H9 (cell line): Measurements from ENCODE around the gene STX2. TPM values are rescaled to one million over a fixed set of nuclear protein-coding genes. Genes with fewer than 3 reads are reported as not detected.

ENCODE experiments used
- DNase-seq: peaks from one replicate; pipeline ENCODE4 v3.0.0-alpha.2; 2017
- H2AFZ ChIP-seq: one replicate; pipeline ENCODE4 v1.6.1; 2013; ENCODE audit warnings: mild to moderate bottlenecking, low read length, control low read depth, moderate library complexity
- H2AK5ac ChIP-seq: 2 replicates; pipeline ENCODE4 v1.6.1; 2013; ENCODE audit warnings: low read length, control low read depth, mixed read lengths; ENCODE audit not compliant: insufficient read length
- H2BK120ac ChIP-seq: one replicate; pipeline ENCODE4 v1.6.1; 2013; ENCODE audit warnings: low read depth, mild to moderate bottlenecking, low read length, control low read depth, inconsistent platforms; ENCODE audit not compliant: poor library complexity, severe bottlenecking
- H2BK12ac ChIP-seq: 2 replicates; pipeline ENCODE4 v1.6.1; 2013; ENCODE audit warnings: low read length, control low read depth, mixed read lengths, low read depth; ENCODE audit not compliant: insufficient read length
- H2BK15ac ChIP-seq: 2 replicates; pipeline ENCODE4 v1.6.1; 2013; ENCODE audit warnings: low read depth, low read length, control low read depth
- H2BK20ac ChIP-seq: one replicate; pipeline ENCODE4 v1.6.1; 2013; ENCODE audit warnings: low read depth, mild to moderate bottlenecking, low read length, control low read depth, inconsistent platforms; ENCODE audit not compliant: poor library complexity, severe bottlenecking
- H2BK5ac ChIP-seq: 2 replicates; pipeline ENCODE4 v1.6.1; 2013; ENCODE audit warnings: low read length, control low read depth, mixed read lengths; ENCODE audit not compliant: insufficient read length
- H3K14ac ChIP-seq: 2 replicates; pipeline ENCODE4 v1.6.1; 2013; ENCODE audit warnings: low read length, control low read depth; ENCODE audit not compliant: insufficient read depth
- H3K18ac ChIP-seq: 2 replicates; pipeline ENCODE4 v1.6.1; 2013; ENCODE audit warnings: low read depth, mild to moderate bottlenecking, mixed read lengths, low read length, control low read depth; ENCODE audit not compliant: insufficient read length
- H3K23ac ChIP-seq: 2 replicates; pipeline ENCODE4 v1.6.1; 2013; ENCODE audit warnings: low read length, control low read depth, mixed read lengths, low read depth; ENCODE audit not compliant: insufficient read length
- H3K23me2 ChIP-seq: 2 replicates; pipeline ENCODE4 v1.6.1; 2013; ENCODE audit warnings: low read depth, mild to moderate bottlenecking, mixed read lengths, low read length, control low read depth; ENCODE audit not compliant: insufficient read length, poor library complexity, severe bottlenecking
- H3K27ac ChIP-seq: 2 replicates; pipeline ENCODE4 v1.5.1; 2013; ENCODE audit warnings: low read length, control low read depth, mixed read lengths, low read depth; ENCODE audit not compliant: insufficient read length
- H3K27me3 ChIP-seq: 2 replicates; pipeline ENCODE4 v1.6.1; 2013; ENCODE audit warnings: low read length, control low read depth, inconsistent platforms; ENCODE audit not compliant: insufficient read depth
- H3K4ac ChIP-seq: 2 replicates; pipeline ENCODE4 v1.6.1; 2013; ENCODE audit warnings: low read depth, mild to moderate bottlenecking, control low read depth, inconsistent platforms, low read length, moderate library complexity
- H3K4me1 ChIP-seq: 2 replicates; pipeline ENCODE4 v1.6.1; 2013; ENCODE audit warnings: low read length, control low read depth, inconsistent platforms; ENCODE audit not compliant: insufficient read depth
- H3K4me2 ChIP-seq: 2 replicates; pipeline ENCODE4 v1.6.1; 2013; ENCODE audit warnings: low read length, control low read depth, mixed read lengths; ENCODE audit not compliant: insufficient read length, insufficient read depth
- H3K56ac ChIP-seq: 2 replicates; pipeline ENCODE4 v1.6.1; 2013; ENCODE audit warnings: low read depth, mild to moderate bottlenecking, mixed read lengths, low read length, control low read depth; ENCODE audit not compliant: insufficient read length
- H3K79me1 ChIP-seq: 2 replicates; pipeline ENCODE4 v1.6.1; 2013; ENCODE audit warnings: low read depth, mild to moderate bottlenecking, moderate library complexity, low read length, control low read depth, inconsistent platforms; ENCODE audit not compliant: insufficient read depth, poor library complexity, severe bottlenecking
- H3K79me2 ChIP-seq: 2 replicates; pipeline ENCODE4 v1.6.1; 2013; ENCODE audit warnings: low read length, control low read depth, inconsistent platforms; ENCODE audit not compliant: insufficient read depth
- H3K9ac ChIP-seq: 2 replicates; pipeline ENCODE4 v1.6.1; 2013; ENCODE audit warnings: low read length, control low read depth, mixed read lengths; ENCODE audit not compliant: insufficient read length; ENCODE audit errors: extremely low read depth
- H3K9me3 ChIP-seq: one replicate; pipeline ENCODE4 v1.6.1; 2013; ENCODE audit warnings: low read depth, low read length, inconsistent platforms; ENCODE audit not compliant: control insufficient read depth
- H3T11ph ChIP-seq: one replicate; pipeline ENCODE4 v1.6.1; 2013; ENCODE audit warnings: mild to moderate bottlenecking, low read length, control low read depth, inconsistent platforms
- H4K20me1 ChIP-seq: one replicate; pipeline ENCODE4 v1.6.1; 2013; ENCODE audit not compliant: control insufficient read depth, insufficient read length, insufficient read depth
- H4K5ac ChIP-seq: 2 replicates; pipeline ENCODE4 v1.6.1; 2013; ENCODE audit warnings: low read depth, mild to moderate bottlenecking, mixed read lengths, low read length, control low read depth; ENCODE audit not compliant: insufficient read length
- H4K8ac ChIP-seq: replicated peaks from 2 replicates; pipeline ENCODE4 v1.6.1; 2013; ENCODE audit warnings: low read length, control low read depth, mixed read lengths, low read depth; ENCODE audit not compliant: insufficient read length
- H4K91ac ChIP-seq: 2 replicates; pipeline ENCODE4 v1.6.1; 2013; ENCODE audit warnings: low read depth, mild to moderate bottlenecking, moderate library complexity, mixed read lengths, low read length, control low read depth; ENCODE audit not compliant: insufficient read length
- H3K27ac Mint-ChIP-seq, 3 experiments: 2 replicates in 2 of 3; 3 replicates in 1 of 3; pipeline ENCODE4 v1.8.0; 2020 to 2021; ENCODE audit warnings: mixed read lengths in 3 of 3, mild to moderate bottlenecking in 1 of 3, moderate library complexity in 1 of 3
- H3K27me3 Mint-ChIP-seq: 2 replicates; pipeline ENCODE4 v1.8.0; 2021; ENCODE audit warnings: low read depth, mild to moderate bottlenecking, moderate library complexity, mixed read lengths
- H3K36me3 Mint-ChIP-seq, 3 experiments: 2 replicates in 2 of 3; 3 replicates in 1 of 3; pipeline ENCODE4 v1.8.0; 2020 to 2021; ENCODE audit warnings: low read depth in 3 of 3, mixed read lengths in 3 of 3; ENCODE audit not compliant: insufficient read depth in 1 of 3
- H3K4me1 Mint-ChIP-seq, 2 experiments: 2 replicates each; pipeline ENCODE4 v1.8.0; 2020; ENCODE audit warnings: mixed read lengths in 2 of 2
- H3K4me3 Mint-ChIP-seq, 2 experiments: 2 replicates in 1 of 2; 3 replicates in 1 of 2; pipeline ENCODE4 v1.8.0; 2020 to 2021; ENCODE audit warnings: mild to moderate bottlenecking in 2 of 2, mixed read lengths in 2 of 2, moderate library complexity in 1 of 2
- H3K9me3 Mint-ChIP-seq, 2 experiments: 2 replicates in 1 of 2; 3 replicates in 1 of 2; pipeline ENCODE4 v1.8.0; 2020; ENCODE audit warnings: mild to moderate bottlenecking in 2 of 2, mixed read lengths in 2 of 2, moderate library complexity in 1 of 2
- WGBS: extraction: QIAGEN DNeasy Blood & Tissue Kit; methylation state at CpG from one replicate; pipeline ENCODE4 v1.1.7; 2013; ENCODE audit warnings: missing lambda C conversion rate, low lambda C conversion rate, mixed read lengths; ENCODE audit not compliant: insufficient read length; ENCODE audit errors: extremely low coverage; 5-methylcytosine and 5-hydroxymethylcytosine counted together
- total RNA-seq: library from RNA; stranded (reverse); gene quantifications from 2 replicates; pipeline ENCODE4 v1.2.1, GENCODE V29; 2021
- TF ChIP-seq, protein P1 (sequence below): fragments of 200-600 bp; sonication (generic); conservative IDR thresholded peaks from 3 replicates; pipeline ENCODE4 v1.8.0; 2021; ENCODE audit warnings: antibody characterized with exemption, mild to moderate bottlenecking

STX2 gene
- total RNA-seq, 1 experiment from 2014 or later: 19.4 TPM

DNA sequence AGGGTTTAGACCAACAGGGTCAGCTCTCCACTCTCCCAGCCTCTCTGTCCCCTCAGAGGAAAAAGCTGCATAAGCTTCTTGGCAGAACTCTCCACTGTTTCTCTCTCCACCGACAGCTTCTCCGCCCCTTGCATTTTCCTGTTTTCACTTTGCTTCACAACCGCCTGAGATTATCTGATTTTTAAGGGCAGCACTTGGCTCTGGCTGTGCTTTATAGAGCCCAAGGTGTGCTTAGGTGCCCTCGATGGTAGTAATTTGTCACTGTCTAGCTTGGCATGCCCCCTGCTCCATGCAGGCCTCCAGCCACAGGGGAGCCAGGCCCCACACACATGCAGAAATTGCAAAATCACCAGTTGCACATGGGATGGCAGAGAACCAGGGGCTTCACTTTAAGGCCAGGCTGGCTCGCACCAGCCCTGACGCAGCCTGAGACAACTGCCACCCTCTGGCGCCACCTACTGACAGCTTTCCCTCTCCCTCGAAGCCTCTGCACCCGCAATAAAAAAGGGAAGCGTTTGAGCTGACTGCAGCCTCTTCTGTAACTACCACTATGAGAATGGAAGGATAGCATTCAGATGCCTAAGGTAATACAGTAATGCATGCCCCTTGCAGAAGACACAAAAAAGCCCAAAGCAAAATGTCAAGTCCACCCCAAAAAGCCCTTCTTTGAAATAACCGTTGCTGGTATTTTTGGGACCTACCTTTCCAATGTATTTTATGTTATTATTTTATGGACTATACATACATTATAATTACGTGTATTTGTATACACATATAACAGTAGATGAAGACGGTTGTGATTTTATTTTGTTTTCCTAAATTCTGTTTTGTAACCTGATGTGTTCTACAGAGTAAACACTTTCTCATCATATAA is 90.9 kb downstream of the STX2 start:
- Histone ChIP-seq H2BK20ac (no peak overlapping the region), H3T11ph (no peak overlapping the region), H2AFZ (no peak overlapping the region), H3K4ac (no peak overlapping the region), H3K4me2 (no peak overlapping the region), H3K27ac (no peak overlapping the region), H3K56ac (no peak overlapping the region), H2BK5ac (no peak overlapping the region), H3K23ac (no peak overlapping the region), H3K79me1 (no peaks in the 10 kb centered on the region), H3K23me2 (no peaks in the 10 kb centered on the region), H4K91ac (no peak overlapping the region), H3K14ac (no peak overlapping the region; the same call in 1 of the 2 replicates), H4K8ac (no peak overlapping the region), H2AK5ac (no peak overlapping the region), H3K79me2 (no peaks in the 10 kb centered on the region), H4K5ac (no peak overlapping the region), H3K18ac (no peak overlapping the region), H3K4me1 (0 out of 2 replicates have a peak, but pooled peaks cover 4% of the 10 kb centered on the region), H3K27me3 (no peaks in the 10 kb centered on the region), H3K9me3 (no peaks in the 10 kb centered on the region), H2BK120ac (no peak overlapping the region), H2BK15ac (no peak overlapping the region), H3K9ac (no peak overlapping the region), H2BK12ac (no peak overlapping the region), H4K20me1 (no peaks in the 10 kb centered on the region)
- peaks cover 17% of the 10 kb centered on the region for H3K27me3 Mint-ChIP-seq
- no peaks in the 10 kb centered on the region for H3K36me3 Mint-ChIP-seq
- WGBS: no CpG with 5 or more reads among the region's 13 CpGs
- TF ChIP-seq, protein P1, sequence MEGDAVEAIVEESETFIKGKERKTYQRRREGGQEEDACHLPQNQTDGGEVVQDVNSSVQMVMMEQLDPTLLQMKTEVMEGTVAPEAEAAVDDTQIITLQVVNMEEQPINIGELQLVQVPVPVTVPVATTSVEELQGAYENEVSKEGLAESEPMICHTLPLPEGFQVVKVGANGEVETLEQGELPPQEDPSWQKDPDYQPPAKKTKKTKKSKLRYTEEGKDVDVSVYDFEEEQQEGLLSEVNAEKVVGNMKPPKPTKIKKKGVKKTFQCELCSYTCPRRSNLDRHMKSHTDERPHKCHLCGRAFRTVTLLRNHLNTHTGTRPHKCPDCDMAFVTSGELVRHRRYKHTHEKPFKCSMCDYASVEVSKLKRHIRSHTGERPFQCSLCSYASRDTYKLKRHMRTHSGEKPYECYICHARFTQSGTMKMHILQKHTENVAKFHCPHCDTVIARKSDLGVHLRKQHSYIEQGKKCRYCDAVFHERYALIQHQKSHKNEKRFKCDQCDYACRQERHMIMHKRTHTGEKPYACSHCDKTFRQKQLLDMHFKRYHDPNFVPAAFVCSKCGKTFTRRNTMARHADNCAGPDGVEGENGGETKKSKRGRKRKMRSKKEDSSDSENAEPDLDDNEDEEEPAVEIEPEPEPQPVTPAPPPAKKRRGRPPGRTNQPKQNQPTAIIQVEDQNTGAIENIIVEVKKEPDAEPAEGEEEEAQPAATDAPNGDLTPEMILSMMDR: peak; percentile 96
- DNase-seq: peak; percentile 88
- H3K9me3 Mint-ChIP-seq: no peaks in the 10 kb centered on the region
- no peak overlapping the region for H3K4me3 Mint-ChIP-seq
- peaks cover 0 to 3% of the 10 kb centered on the region in 2 experiments; a peak in 1 of 4 replicates for H3K4me1 Mint-ChIP-seq
- no peak overlapping the region for H3K27ac Mint-ChIP-seq
